ENCODE data around the gene CAMTA1. TPM values are rescaled to one million over a fixed set of nuclear protein-coding genes. Genes with fewer than 3 reads are reported as not detected.

Gene CAMTA1
- total RNA-seq, 2 experiments from 2014 or later, result 43.9 to 73.3 TPM

DNA sequence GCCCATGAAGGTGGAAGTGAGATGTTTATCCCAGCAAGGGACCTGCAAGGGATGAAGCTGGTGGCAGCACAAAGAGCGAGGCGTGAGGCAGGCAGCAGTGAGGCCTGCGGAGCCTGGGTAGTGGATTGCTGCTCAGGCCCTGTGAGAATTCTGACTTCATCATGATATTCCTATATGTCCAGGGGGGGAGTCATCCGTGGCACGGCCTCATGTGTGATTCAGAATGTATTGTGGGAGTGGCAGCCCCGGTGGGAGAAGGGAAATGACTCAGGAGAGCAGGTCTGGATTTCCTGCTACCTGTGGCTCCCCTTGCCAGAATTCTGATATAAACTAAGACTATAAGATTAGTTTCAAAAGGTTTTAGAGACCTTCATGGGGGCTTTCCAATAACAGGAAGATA lies 240.9 kb downstream of the CAMTA1 start:
- Histone ChIP-seq H3K4me2 (ENCODE audit: low read length) (no peak overlapping the region), H3K4me3 (ENCODE audit: low read depth, low read length, poor library complexity, severe bottlenecking) (no peak overlapping the region), H3K9me3 (ENCODE audit: low read length) (no peaks in the 10 kb centered on the region), H4K20me1 (ENCODE audit: insufficient read depth, low read length) (no peaks in the 10 kb centered on the region), H2AFZ (ENCODE audit: low read length) (no peak overlapping the region), H3K4me1 (ENCODE audit: insufficient read depth, low read length, poor library complexity, severe bottlenecking) (no peaks in the 10 kb centered on the region), H3K27ac (ENCODE audit: low read depth, low read length, poor library complexity, severe bottlenecking) (no peak overlapping the region), H3K9me2 (ENCODE audit: insufficient read depth, low read length) (no peaks in the 10 kb centered on the region), H3K36me3 (ENCODE audit: insufficient read depth, low read length) (no peaks in the 10 kb centered on the region), H3K79me2 (ENCODE audit: insufficient read depth, low read depth, low read length) (no peaks in the 10 kb centered on the region)
- TF ChIP-seq EZH2phosphoT487 (IDR thresholded peaks at IDR 0.05; ENCODE audit: borderline replicate concordance, low read depth, low read length), result no peak
- TF ChIP-seq, protein P1, sequence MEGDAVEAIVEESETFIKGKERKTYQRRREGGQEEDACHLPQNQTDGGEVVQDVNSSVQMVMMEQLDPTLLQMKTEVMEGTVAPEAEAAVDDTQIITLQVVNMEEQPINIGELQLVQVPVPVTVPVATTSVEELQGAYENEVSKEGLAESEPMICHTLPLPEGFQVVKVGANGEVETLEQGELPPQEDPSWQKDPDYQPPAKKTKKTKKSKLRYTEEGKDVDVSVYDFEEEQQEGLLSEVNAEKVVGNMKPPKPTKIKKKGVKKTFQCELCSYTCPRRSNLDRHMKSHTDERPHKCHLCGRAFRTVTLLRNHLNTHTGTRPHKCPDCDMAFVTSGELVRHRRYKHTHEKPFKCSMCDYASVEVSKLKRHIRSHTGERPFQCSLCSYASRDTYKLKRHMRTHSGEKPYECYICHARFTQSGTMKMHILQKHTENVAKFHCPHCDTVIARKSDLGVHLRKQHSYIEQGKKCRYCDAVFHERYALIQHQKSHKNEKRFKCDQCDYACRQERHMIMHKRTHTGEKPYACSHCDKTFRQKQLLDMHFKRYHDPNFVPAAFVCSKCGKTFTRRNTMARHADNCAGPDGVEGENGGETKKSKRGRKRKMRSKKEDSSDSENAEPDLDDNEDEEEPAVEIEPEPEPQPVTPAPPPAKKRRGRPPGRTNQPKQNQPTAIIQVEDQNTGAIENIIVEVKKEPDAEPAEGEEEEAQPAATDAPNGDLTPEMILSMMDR (conservative IDR thresholded peaks at IDR 0.05; ENCODE audit: low read length), result no peak
- intact Hi-C loops (cut with micrococcal nuclease; ENCODE audit: unreplicated experiment), result no loop called here
- no peak for DNase-seq (ENCODE audit: low spot score)
- POLR2A ChIA-PET, result no interaction called here
- BruUV-seq (replicated peaks), result no TSS peak
- CTCF ChIA-PET (ENCODE audit: unreplicated experiment), result no interaction called here

DNA sequence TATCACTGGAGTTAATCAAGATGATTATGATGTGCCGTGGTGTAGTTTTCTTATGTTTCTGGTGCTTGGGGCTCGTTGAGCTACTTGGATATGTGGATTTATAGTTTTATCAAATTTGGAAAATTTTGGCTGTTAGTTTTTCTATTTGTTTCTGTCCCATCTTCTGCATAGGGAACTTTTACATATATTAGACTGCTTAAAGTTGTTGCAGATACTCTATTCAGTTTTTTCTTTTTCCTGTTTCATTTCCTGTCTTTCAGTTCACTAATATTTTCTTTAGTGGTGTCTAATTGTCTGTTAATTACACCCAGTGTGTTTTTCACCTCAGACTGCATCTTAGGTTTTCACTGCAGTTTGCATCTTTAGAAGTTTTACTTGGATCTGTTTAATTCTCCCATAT lies 247.7 kb downstream of the CAMTA1 start:
- CTCF ChIA-PET (ENCODE audit: unreplicated experiment), result no interaction called here
- BruUV-seq (replicated peaks), result no TSS peak
- H3K4me1 ChIP-seq (ENCODE audit: insufficient read depth, low read length, poor library complexity, severe bottlenecking), result no peaks in the 10 kb centered on the region
- intact Hi-C loops (cut with micrococcal nuclease; ENCODE audit: unreplicated experiment), result no loop called here
- no peak overlapping the region for H2AFZ ChIP-seq (ENCODE audit: low read length)
- no peak overlapping the region for H3K4me2 ChIP-seq (ENCODE audit: low read length)
- H3K9me3 ChIP-seq (ENCODE audit: low read length), result peaks cover 11% of the 10 kb centered on the region; the same call in 1 of the 2 replicates
- no peaks in the 10 kb centered on the region for H3K9me2 ChIP-seq (ENCODE audit: insufficient read depth, low read length)
- H3K27ac ChIP-seq (ENCODE audit: low read depth, low read length, poor library complexity, severe bottlenecking), result no peak overlapping the region
- no peaks in the 10 kb centered on the region for H3K79me2 ChIP-seq (ENCODE audit: insufficient read depth, low read depth, low read length)
- no peak for DNase-seq (ENCODE audit: low spot score)
- no peaks in the 10 kb centered on the region for H4K20me1 ChIP-seq (ENCODE audit: insufficient read depth, low read length)
- POLR2A ChIA-PET, result no interaction called here
- no peaks in the 10 kb centered on the region for H3K36me3 ChIP-seq (ENCODE audit: insufficient read depth, low read length)
- TF ChIP-seq EZH2phosphoT487 (IDR thresholded peaks at IDR 0.05; ENCODE audit: borderline replicate concordance, low read depth, low read length), result no peak
- TF ChIP-seq, protein P1 (conservative IDR thresholded peaks at IDR 0.05; ENCODE audit: low read length), result no peak
- no peak overlapping the region for H3K4me3 ChIP-seq (ENCODE audit: low read depth, low read length, poor library complexity, severe bottlenecking)

DNA sequence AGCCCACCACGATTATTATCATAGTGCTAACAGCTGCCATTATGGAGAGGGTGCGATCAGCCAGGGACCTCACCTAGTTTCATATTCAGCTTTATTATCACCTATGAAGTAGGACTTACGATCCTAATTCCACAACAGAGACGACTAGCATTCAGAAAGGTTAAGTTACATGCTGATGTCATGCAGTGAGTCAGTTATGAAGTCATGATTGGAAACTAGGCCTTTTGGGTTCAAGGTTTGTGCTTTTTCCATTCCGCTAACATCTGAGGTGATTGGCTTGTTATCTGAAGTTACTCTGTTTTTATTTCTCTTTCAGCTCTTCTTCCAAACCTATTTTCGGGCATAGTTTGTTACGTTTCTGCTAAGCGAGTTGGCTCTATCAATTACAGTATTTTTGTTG lies 251.1 kb downstream of the CAMTA1 start:
- no peak overlapping the region for H3K4me3 ChIP-seq (ENCODE audit: low read depth, low read length, poor library complexity, severe bottlenecking)
- no peak for TF ChIP-seq EZH2phosphoT487 (IDR thresholded peaks at IDR 0.05; ENCODE audit: borderline replicate concordance, low read depth, low read length)
- TF ChIP-seq, protein P1 (conservative IDR thresholded peaks at IDR 0.05; ENCODE audit: low read length), result no peak
- POLR2A ChIA-PET, result no interaction called here
- no peaks in the 10 kb centered on the region for H3K4me1 ChIP-seq (ENCODE audit: insufficient read depth, low read length, poor library complexity, severe bottlenecking)
- no peaks in the 10 kb centered on the region for H3K36me3 ChIP-seq (ENCODE audit: insufficient read depth, low read length)
- H3K9me2 ChIP-seq (ENCODE audit: insufficient read depth, low read length), result no peaks in the 10 kb centered on the region
- CTCF ChIA-PET (ENCODE audit: unreplicated experiment), result no interaction called here
- peaks cover 11% of the 10 kb centered on the region; the same call in 1 of the 2 replicates for H3K9me3 ChIP-seq (ENCODE audit: low read length)
- H3K4me2 ChIP-seq (ENCODE audit: low read length), result no peak overlapping the region
- no peak for DNase-seq (ENCODE audit: low spot score)
- no peak overlapping the region for H2AFZ ChIP-seq (ENCODE audit: low read length)
- no peak overlapping the region for H3K27ac ChIP-seq (ENCODE audit: low read depth, low read length, poor library complexity, severe bottlenecking)
- no peaks in the 10 kb centered on the region for H4K20me1 ChIP-seq (ENCODE audit: insufficient read depth, low read length)
- no TSS peak for BruUV-seq (replicated peaks)
- H3K79me2 ChIP-seq (ENCODE audit: insufficient read depth, low read depth, low read length), result no peaks in the 10 kb centered on the region
- intact Hi-C loops (cut with micrococcal nuclease; ENCODE audit: unreplicated experiment), result no loop called here
